HepG2 (cell line): Measurements from ENCODE around the gene COL18A1. TPM values are rescaled to one million over a fixed set of nuclear protein-coding genes. Genes with fewer than 3 reads are reported as not detected.

Experiments
- CBX1 ChIP-seq: IDR thresholded peaks from one replicate; pipeline ENCODE4 v1.6.1; 2016; ENCODE audit warnings: antibody characterized with exemption, low read depth
- ETS1 ChIP-seq: sonication (generic); formaldehyde crosslinking; IDR thresholded peaks from 2 replicates; pipeline ENCODE4 v1.4.0; 2020; ENCODE audit warnings: missing genetic modification reagents
- GPN1 ChIP-seq: sonication (generic); formaldehyde crosslinking; IDR thresholded peaks from 2 replicates; pipeline ENCODE4 v1.5.1; 2020; ENCODE audit warnings: missing genetic modification reagents, borderline replicate concordance
- HIVEP1 ChIP-seq: sonication (generic); formaldehyde crosslinking; IDR thresholded peaks from 2 replicates; pipeline ENCODE4 v1.4.0; 2020; ENCODE audit warnings: mild to moderate bottlenecking, missing genetic modification reagents
- IRF2 ChIP-seq: IDR thresholded peaks from 2 replicates; pipeline ENCODE4 v1.6.1; 2018; ENCODE audit warnings: missing genetic modification reagents, missing compliant biosample characterization
- KLF12 ChIP-seq: sonication (generic); formaldehyde crosslinking; IDR thresholded peaks from 2 replicates; pipeline ENCODE4 v1.4.0; 2020; ENCODE audit warnings: missing genetic modification reagents, borderline replicate concordance
- MXD3 ChIP-seq: IDR thresholded peaks from 2 replicates; pipeline ENCODE4 v1.6.1; 2016; ENCODE audit warnings: mild to moderate bottlenecking, missing biosample characterization, missing genetic modification reagents
- NFE2 ChIP-seq: sonication (generic); formaldehyde crosslinking; IDR thresholded peaks from 2 replicates; pipeline ENCODE4 v1.4.0; 2020; ENCODE audit warnings: missing genetic modification reagents
- PAX8 ChIP-seq: sonication (generic); formaldehyde crosslinking; IDR thresholded peaks from 2 replicates; pipeline ENCODE4 v1.8.0; 2022; ENCODE audit warnings: mild to moderate bottlenecking, missing genetic modification reagents, borderline replicate concordance
- PHF8 ChIP-seq: sonication (generic); formaldehyde crosslinking; IDR thresholded peaks from 2 replicates; pipeline ENCODE4 v1.5.0; 2020; ENCODE audit warnings: missing genetic modification reagents
- POLR2AphosphoS2 ChIP-seq: IDR thresholded peaks from 2 replicates; pipeline ENCODE4 v1.6.1; 2011; ENCODE audit warnings: low read depth, low read length, improper control_type of control experiment
- RXRA ChIP-seq: sonication (generic); formaldehyde crosslinking; IDR thresholded peaks from 2 replicates; pipeline ENCODE4 v1.5.1; 2020; ENCODE audit warnings: missing genetic modification reagents
- SIN3A ChIP-seq: IDR thresholded peaks from 2 replicates; pipeline ENCODE4 v1.6.1; 2011; ENCODE audit warnings: low read depth, mild to moderate bottlenecking, control low read depth, low read length, borderline replicate concordance
- SMAD3 ChIP-seq: sonication (generic); formaldehyde crosslinking; IDR thresholded peaks from 2 replicates; pipeline ENCODE4 v1.4.0; 2020; ENCODE audit warnings: missing genetic modification reagents
- SMARCC2 ChIP-seq: fragments of 450-650 bp; IDR thresholded peaks from 2 replicates; pipeline ENCODE4 v1.6.1; 2017; ENCODE audit warnings: antibody characterized with exemption, mild to moderate bottlenecking
- SRSF9 ChIP-seq: fragments of 200-400 bp; formaldehyde crosslinking; IDR thresholded peaks from 2 replicates; pipeline ENCODE4 v1.6.1; 2018; ENCODE audit warnings: borderline replicate concordance, mild to moderate bottlenecking, low read depth, low read length; ENCODE audit not compliant: insufficient read depth, poor library complexity, severe bottlenecking
- ZBTB7B ChIP-seq: sonication (generic); formaldehyde crosslinking; IDR thresholded peaks from 2 replicates; pipeline ENCODE4 v1.4.0; 2020; ENCODE audit warnings: missing genetic modification reagents
- ZGPAT ChIP-seq: IDR thresholded peaks from 2 replicates; pipeline ENCODE4 v1.6.1; 2016; ENCODE audit warnings: mild to moderate bottlenecking
- ZNF121 ChIP-seq: sonication (generic); formaldehyde crosslinking; IDR thresholded peaks from 2 replicates; pipeline ENCODE4 v1.5.0; 2020; ENCODE audit warnings: mild to moderate bottlenecking, missing genetic modification reagents
- ZNF205 ChIP-seq: IDR thresholded peaks from 2 replicates; pipeline ENCODE4 v1.6.1; 2018; ENCODE audit warnings: missing biosample characterization, missing genetic modification reagents
- ZNF30 ChIP-seq: sonication (generic); formaldehyde crosslinking; IDR thresholded peaks from 2 replicates; pipeline ENCODE4 v1.5.0; 2020; ENCODE audit warnings: mild to moderate bottlenecking, missing genetic modification reagents
- ZNF589 ChIP-seq: sonication (generic); formaldehyde crosslinking; conservative IDR thresholded peaks from 2 replicates; pipeline ENCODE4 v1.8.0; 2022; ENCODE audit warnings: mild to moderate bottlenecking, moderate library complexity, missing genetic modification reagents
- ZNF672 ChIP-seq: sonication (generic); formaldehyde crosslinking; IDR thresholded peaks from 2 replicates; pipeline ENCODE4 v1.8.1; 2022; ENCODE audit warnings: missing genetic modification reagents
- ZSCAN20 ChIP-seq: sonication (generic); formaldehyde crosslinking; IDR thresholded peaks from 2 replicates; pipeline ENCODE4 v1.4.0; 2020; ENCODE audit warnings: missing genetic modification reagents, mild to moderate bottlenecking, borderline replicate concordance
- ZUFSP ChIP-seq: sonication (generic); formaldehyde crosslinking; IDR thresholded peaks from 2 replicates; pipeline ENCODE4 v1.9.0; 2021; ENCODE audit warnings: missing genetic modification reagents, mild to moderate bottlenecking, borderline replicate concordance
- polyA plus RNA-seq, 8 experiments: library from polyadenylated mRNA; depleted of rRNA in 3 of 8; stranded (reverse) in 7 of 8; unstranded in 1 of 8; fragments of >200 nt; fragmentation: Illumina TruSeq in 4 of 8; extraction: Trizol in 4 of 8; gene quantifications; 2 replicates each; pipeline versions ENCODE4 v1.2.1 to v1.2.3, GENCODE V29; 2011 to 2016; ENCODE audit warnings: low read depth in 4 of 8, missing spikeins in 1 of 8, mixed read lengths in 1 of 8; ENCODE audit not compliant: insufficient read depth in 1 of 8
- total RNA-seq, 5 experiments: library from RNA; depleted of rRNA; stranded (reverse); fragments of >200 nt; fragmentation: Illumina TruSeq; extraction: Trizol; gene quantifications; 2 replicates each; pipeline ENCODE4 v1.2.3, GENCODE V29; 2016; ENCODE audit warnings: low read depth in 1 of 5

The COL18A1 gene
- total and polyA plus RNA-seq, 2 of the 13 experiments (the other 11 are each of a cell fraction or from before 2014, with no cell fraction given): 79.0 to 102 TPM

GRCh38 chr21:45541221-45542039, 136.5 kb downstream of the COL18A1 start (continued):
- TF ChIP-seq NFE2 (CRISPR knock-in tag) (no peak), ZNF30 (CRISPR knock-in tag) (no peak), MXD3 (CRISPR knock-in tag) (peak; percentile 74; the same call in 1 of the 2 replicates), ZNF205 (peak; percentile 47), SRSF9 (no peak), ZUFSP (CRISPR knock-in tag) (no peak), ZNF121 (CRISPR knock-in tag) (peak; percentile 70), SMAD3 (CRISPR knock-in tag) (no peak), ZBTB7B (CRISPR knock-in tag) (0 out of 2 replicates have a peak, but pooled peaks have one; percentile 34), GPN1 (CRISPR knock-in tag) (no peak), SMARCC2 (no peak), ZNF672 (CRISPR knock-in tag) (no peak), POLR2AphosphoS2 (no peak), PAX8 (no peak), IRF2 (CRISPR knock-in tag) (peak; percentile 40; the same call in 1 of the 2 replicates), ZNF589 (CRISPR knock-in tag) (no peak), RXRA (peak; percentile 62; the same call in 1 of the 2 replicates), ZGPAT (peak; percentile 58; the same call in 1 of the 2 replicates), CBX1 (no peak), ETS1 (CRISPR knock-in tag) (no peak), PHF8 (CRISPR knock-in tag) (peak; percentile 53; the same call in 1 of the 2 replicates), HIVEP1 (CRISPR knock-in tag) (peak; percentile 69; the same call in 1 of the 2 replicates), ZSCAN20 (CRISPR knock-in tag) (no peak), KLF12 (CRISPR knock-in tag) (no peak), SIN3A (peak; percentile 66; the same call in 1 of the 2 replicates)
